GM08714 (cell line): ENCODE measurements around the gene LASP1.

Experiments used
- H3K4me3 ChIP-seq: fragments of 200-500 bp; sonication (Bioruptor generic); 2 replicates; pipeline ENCODE4 v1.5.1; 2014; ENCODE audit warnings: mild to moderate bottlenecking, low read length, inconsistent platforms
- ZNF274 ChIP-seq: IDR thresholded peaks from 2 replicates; pipeline ENCODE4 v1.6.1; 2012; ENCODE audit warnings: mild to moderate bottlenecking, low read depth, low read length

LASP1 gene

GRCh38 chr17:38889745-38890409 lies 20.0 kb downstream of the LASP1 start:
- no peak for TF ChIP-seq ZNF274
- no peak overlapping the region for H3K4me3 ChIP-seq

GRCh38 chr17:38890410-38890746 lies 20.5 kb downstream of the LASP1 start:
- no peak for TF ChIP-seq ZNF274
- no peak overlapping the region for H3K4me3 ChIP-seq

GRCh38 chr17:38891441-38891840 lies 21.6 kb downstream of the LASP1 start:
- TF ChIP-seq ZNF274, result no peak
- no peak overlapping the region for H3K4me3 ChIP-seq

GRCh38 chr17:38892083-38892482 lies 22.2 kb downstream of the LASP1 start:
- H3K4me3 ChIP-seq, result no peak overlapping the region
- TF ChIP-seq ZNF274, result no peak

GRCh38 chr17:38892620-38893019 lies 22.8 kb downstream of the LASP1 start:
- no peak overlapping the region for H3K4me3 ChIP-seq
- no peak for TF ChIP-seq ZNF274

- no peak for TF ChIP-seq ZNF274
- no peak overlapping the region for H3K4me3 ChIP-seq
These were observed 23.3 kb downstream of the LASP1 start for GRCh38 chr17:38893113-38893512.

- no peak for TF ChIP-seq ZNF274
- no peak overlapping the region for H3K4me3 ChIP-seq
These were observed 23.7 kb downstream of the LASP1 start for GRCh38 chr17:38893607-38894006.

GRCh38 chr17:38894276-38894675 lies 24.4 kb downstream of the LASP1 start:
- TF ChIP-seq ZNF274, result no peak
- no peak overlapping the region for H3K4me3 ChIP-seq

GRCh38 chr17:38896346-38896954 lies 26.6 kb downstream of the LASP1 start:
- no peak for TF ChIP-seq ZNF274
- H3K4me3 ChIP-seq, result no peak overlapping the region

- TF ChIP-seq ZNF274, result no peak
- H3K4me3 ChIP-seq, result no peak overlapping the region
These were observed 27.3 kb downstream of the LASP1 start for GRCh38 chr17:38897176-38897575.

GRCh38 chr17:38897671-38898290 lies 27.9 kb downstream of the LASP1 start:
- TF ChIP-seq ZNF274, result no peak

GRCh38 chr17:38898291-38898679 lies 28.4 kb downstream of the LASP1 start:
- H3K4me3 ChIP-seq, result peak overlapping the region; percentile 4; the same call in 1 of the 2 replicates
- no peak for TF ChIP-seq ZNF274

More at GRCh38 chr17:38897671-38898290, 27.9 kb downstream of the LASP1 start:
- no peak overlapping the region for H3K4me3 ChIP-seq

- peak overlapping the region; percentile 1; the same call in 1 of the 2 replicates for H3K4me3 ChIP-seq
- TF ChIP-seq ZNF274, result no peak
These were observed 29.0 kb downstream of the LASP1 start for GRCh38 chr17:38898812-38899348.

GRCh38 chr17:38899421-38899820 lies 29.6 kb downstream of the LASP1 start:
- TF ChIP-seq ZNF274, result no peak
- H3K4me3 ChIP-seq, result no peak overlapping the region; the same call in 1 of the 2 replicates
